Smooth muscle cell (in vitro differentiated cells): ENCODE results near the gene FCHO2. TPM values are rescaled to one million over a fixed set of nuclear protein-coding genes. Genes with fewer than 3 reads are reported as not detected.

ENCODE experiments used
- DNase-seq: peaks from one replicate; lab custom pipeline; 2025; ENCODE audit not compliant: unreplicated experiment; lab: John Stamatoyannopoulos, UW
- H2AFZ ChIP-seq: fragments of 200-600 bp; sonication (generic); 2 replicates; pipeline ENCODE4 v1.6.0; 2016; ENCODE audit warnings: antibody characterized with exemption, low read depth, mild to moderate bottlenecking
- H3F3A ChIP-seq: fragments of 200-600 bp; sonication (generic); 2 replicates; pipeline ENCODE4 v1.6.0; 2017; ENCODE audit warnings: antibody characterized with exemption, low read depth
- H3K27ac ChIP-seq: fragments of 200-600 bp; sonication (generic); 2 replicates; pipeline ENCODE4 v1.5.1; 2016; ENCODE audit warnings: low read depth, mild to moderate bottlenecking
- H3K27me3 ChIP-seq: fragments of 200-600 bp; sonication (generic); 2 replicates; pipeline ENCODE4 v1.6.1; 2016; ENCODE audit warnings: low read depth, mild to moderate bottlenecking
- H3K36me3 ChIP-seq: fragments of 200-600 bp; sonication (generic); 2 replicates; pipeline ENCODE4 v1.5.1; 2016; ENCODE audit warnings: low read depth
- H3K4me1 ChIP-seq: fragments of 200-600 bp; sonication (generic); 2 replicates; pipeline ENCODE4 v1.5.1; 2016; ENCODE audit warnings: low read depth
- H3K4me2 ChIP-seq: fragments of 200-600 bp; sonication (generic); 2 replicates; pipeline ENCODE4 v1.6.0; 2016; ENCODE audit warnings: mild to moderate bottlenecking
- H3K4me3 ChIP-seq: fragments of 200-600 bp; sonication (generic); 2 replicates; pipeline ENCODE4 v1.5.1; 2016; ENCODE audit warnings: mild to moderate bottlenecking
- H3K79me2 ChIP-seq: fragments of 200-600 bp; sonication (generic); 2 replicates; pipeline ENCODE4 v1.6.0; 2016; ENCODE audit warnings: low read depth, mild to moderate bottlenecking
- H3K9ac ChIP-seq: fragments of 200-600 bp; sonication (generic); 2 replicates; pipeline ENCODE4 v1.6.0; 2016; ENCODE audit warnings: low read depth
- H3K9me3 ChIP-seq: fragments of 200-600 bp; sonication (generic); replicated peaks from 2 replicates; pipeline ENCODE4 v1.5.1; 2016; ENCODE audit warnings: low read depth
- H4K20me1 ChIP-seq: fragments of 200-600 bp; sonication (generic); 2 replicates; pipeline ENCODE4 v1.6.0; 2016; ENCODE audit warnings: low read depth
- WGBS: methylation state at CpG from one replicate; pipeline ENCODE4 v1.1.7; 2016; ENCODE audit warnings: low lambda C conversion rate; 5-methylcytosine and 5-hydroxymethylcytosine counted together
- polyA plus RNA-seq: library from polyadenylated mRNA; unstranded; fragments of >200 nt; fragmentation: Nextera tagmentation; extraction: Ambion mirVana; gene quantifications from 2 replicates; pipeline ENCODE4 v1.2.1, GENCODE V29; 2016
- total RNA-seq: library from RNA; depleted of rRNA; stranded (reverse); fragments of >200 nt; gene quantifications from 2 replicates; pipeline ENCODE4 v1.2.3, GENCODE V29; 2014
- TF ChIP-seq, protein P1 (sequence below): fragments of 200-600 bp; sonication (generic); IDR thresholded peaks from 2 replicates; pipeline ENCODE4 v1.5.1; 2017; ENCODE audit warnings: borderline replicate concordance, mild to moderate bottlenecking, antibody characterized with exemption; ENCODE audit not compliant: insufficient read depth, poor library complexity, severe bottlenecking

FCHO2 gene
- total and polyA plus RNA-seq, 2 experiments from 2014 or later, result 4.9 to 27.8 TPM

DNA sequence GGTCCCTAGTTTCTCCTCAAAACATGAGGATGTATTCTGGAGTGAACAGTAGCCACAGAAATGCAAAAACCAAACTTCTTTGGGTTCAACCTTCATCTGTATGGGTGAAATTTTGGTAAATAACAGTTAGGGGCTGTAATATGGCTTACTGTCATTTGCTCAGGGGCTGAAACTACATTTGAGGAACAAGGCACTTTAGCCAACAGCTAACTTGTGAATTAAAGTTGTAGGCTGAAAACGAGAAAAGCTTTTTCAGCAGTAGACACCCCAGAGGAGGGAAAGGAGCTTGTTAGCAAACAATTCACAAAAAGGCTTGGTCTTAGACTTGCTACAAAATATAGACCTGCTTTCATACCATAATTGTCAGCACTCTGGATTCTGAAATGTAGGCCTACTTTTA is 171.1 kb downstream of the FCHO2 start:
- no peak overlapping the region for H3K9ac ChIP-seq
- H2AFZ ChIP-seq, result no peak overlapping the region
- no peaks in the 10 kb centered on the region for H3K9me3 ChIP-seq
- H4K20me1 ChIP-seq, result no peaks in the 10 kb centered on the region
- no peaks in the 10 kb centered on the region for H3K4me1 ChIP-seq
- H3K36me3 ChIP-seq, result no peaks in the 10 kb centered on the region
- no peaks in the 10 kb centered on the region for H3K79me2 ChIP-seq
- no peak for DNase-seq
- TF ChIP-seq, protein P1, sequence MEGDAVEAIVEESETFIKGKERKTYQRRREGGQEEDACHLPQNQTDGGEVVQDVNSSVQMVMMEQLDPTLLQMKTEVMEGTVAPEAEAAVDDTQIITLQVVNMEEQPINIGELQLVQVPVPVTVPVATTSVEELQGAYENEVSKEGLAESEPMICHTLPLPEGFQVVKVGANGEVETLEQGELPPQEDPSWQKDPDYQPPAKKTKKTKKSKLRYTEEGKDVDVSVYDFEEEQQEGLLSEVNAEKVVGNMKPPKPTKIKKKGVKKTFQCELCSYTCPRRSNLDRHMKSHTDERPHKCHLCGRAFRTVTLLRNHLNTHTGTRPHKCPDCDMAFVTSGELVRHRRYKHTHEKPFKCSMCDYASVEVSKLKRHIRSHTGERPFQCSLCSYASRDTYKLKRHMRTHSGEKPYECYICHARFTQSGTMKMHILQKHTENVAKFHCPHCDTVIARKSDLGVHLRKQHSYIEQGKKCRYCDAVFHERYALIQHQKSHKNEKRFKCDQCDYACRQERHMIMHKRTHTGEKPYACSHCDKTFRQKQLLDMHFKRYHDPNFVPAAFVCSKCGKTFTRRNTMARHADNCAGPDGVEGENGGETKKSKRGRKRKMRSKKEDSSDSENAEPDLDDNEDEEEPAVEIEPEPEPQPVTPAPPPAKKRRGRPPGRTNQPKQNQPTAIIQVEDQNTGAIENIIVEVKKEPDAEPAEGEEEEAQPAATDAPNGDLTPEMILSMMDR, result no peak
- no peak overlapping the region for H3K4me3 ChIP-seq
- H3K4me2 ChIP-seq, result no peak overlapping the region
- H3K27ac ChIP-seq, result no peak overlapping the region
- 80% methylated on average over 1 of the region's 1 CpG for WGBS
- H3K27me3 ChIP-seq, result peaks cover 9% of the 10 kb centered on the region
- H3F3A ChIP-seq, result no peaks in the 10 kb centered on the region

- Histone ChIP-seq H3K79me2 (no peaks in the 10 kb centered on the region), H3K36me3 (no peaks in the 10 kb centered on the region), H3F3A (no peaks in the 10 kb centered on the region), H3K4me1 (no peaks in the 10 kb centered on the region), H3K9ac (no peak overlapping the region), H3K4me2 (no peak overlapping the region), H2AFZ (no peak overlapping the region), H3K4me3 (no peak overlapping the region), H3K9me3 (no peaks in the 10 kb centered on the region), H4K20me1 (no peaks in the 10 kb centered on the region), H3K27ac (no peak overlapping the region), H3K27me3 (no peaks in the 10 kb centered on the region)
- TF ChIP-seq, protein P1, result no peak
- WGBS, result 96% methylated on average over 5 of the region's 5 CpGs
- no peak for DNase-seq
Measured at GRCh38 chr5:73129143-73129542, 173.3 kb downstream of the FCHO2 start.

DNA sequence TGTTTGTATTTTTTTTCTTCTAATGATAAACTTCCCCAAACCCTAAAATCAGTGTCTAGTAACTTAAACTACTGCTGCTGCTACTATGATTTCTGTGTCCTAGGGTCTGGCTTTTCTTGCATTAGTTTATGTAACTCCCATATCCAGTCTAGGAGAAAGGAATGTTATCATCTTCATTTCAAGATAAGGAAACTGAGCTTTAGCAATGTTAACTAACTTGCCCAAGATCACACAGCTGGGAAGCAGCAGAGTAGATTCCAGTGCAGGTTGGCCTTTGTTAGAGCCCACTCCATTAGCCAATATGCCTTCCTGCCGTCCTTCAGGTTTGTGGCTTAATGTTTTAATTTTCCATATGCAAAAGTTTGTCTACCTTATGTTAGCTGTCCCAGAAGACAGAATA is 175.0 kb downstream of the FCHO2 start:
- no peak for DNase-seq
- 80% methylated on average over 1 of the region's 1 CpG for WGBS
- H3K4me2 ChIP-seq, result no peak overlapping the region
- no peaks in the 10 kb centered on the region for H4K20me1 ChIP-seq
- H2AFZ ChIP-seq, result no peak overlapping the region
- H3K79me2 ChIP-seq, result no peaks in the 10 kb centered on the region
- no peak overlapping the region for H3K27ac ChIP-seq
- no peaks in the 10 kb centered on the region for H3K4me1 ChIP-seq
- H3K9me3 ChIP-seq, result no peaks in the 10 kb centered on the region
- no peaks in the 10 kb centered on the region for H3K27me3 ChIP-seq
- no peak overlapping the region for H3K9ac ChIP-seq
- no peak overlapping the region for H3K4me3 ChIP-seq
- H3K36me3 ChIP-seq, result no peaks in the 10 kb centered on the region
- TF ChIP-seq, protein P1, result no peak
- no peaks in the 10 kb centered on the region for H3F3A ChIP-seq

GRCh38 chr5:73131711-73132425 is 176.0 kb downstream of the FCHO2 start:
- DNase-seq, result no peak
- Histone ChIP-seq H3K27ac (no peak overlapping the region), H3K27me3 (no peaks in the 10 kb centered on the region), H3K4me3 (no peak overlapping the region), H3K9ac (no peak overlapping the region), H3K4me1 (no peaks in the 10 kb centered on the region), H3F3A (no peaks in the 10 kb centered on the region), H3K4me2 (no peak overlapping the region), H4K20me1 (no peaks in the 10 kb centered on the region), H2AFZ (no peak overlapping the region), H3K36me3 (no peaks in the 10 kb centered on the region), H3K79me2 (no peaks in the 10 kb centered on the region), H3K9me3 (no peaks in the 10 kb centered on the region)
- WGBS, result 90% methylated on average over 3 of the region's 3 CpGs
- TF ChIP-seq, protein P1, result no peak
